HFF-Myc (cell line): ENCODE results near the gene WDR91.

ENCODE experiments used
- DNase-seq: peaks from one replicate; pipeline ENCODE4 v3.0.0-alpha.2; 2011; ENCODE audit warnings: low read depth; ENCODE audit errors: extremely low read depth
- H3K4me3 ChIP-seq: replicated peaks from 2 replicates; pipeline ENCODE4 v1.5.1; 2011; ENCODE audit warnings: low read depth, mild to moderate bottlenecking, control low read depth, low read length
- CTCF ChIP-seq: IDR thresholded peaks from 2 replicates; pipeline ENCODE4 v1.5.1; 2012; ENCODE audit warnings: mild to moderate bottlenecking, low read depth, low read length, control low read depth; ENCODE audit errors: missing control alignments

WDR91 gene

GRCh38 chr7:135185471-135186260, 25.7 kb downstream of the WDR91 start:
- no peak for TF ChIP-seq CTCF
- no peak for DNase-seq
- H3K4me3 ChIP-seq = no peak overlapping the region

- H3K4me3 ChIP-seq = no peak overlapping the region
- no peak for TF ChIP-seq CTCF
- DNase-seq = no peak
These were observed 27.0 kb downstream of the WDR91 start for GRCh38 chr7:135184254-135184841.

GRCh38 chr7:135183478-135183877, 27.8 kb downstream of the WDR91 start:
- no peak for DNase-seq
- no peak for TF ChIP-seq CTCF
- H3K4me3 ChIP-seq = no peak overlapping the region

- no peak for DNase-seq
- no peak for TF ChIP-seq CTCF
- no peak overlapping the region for H3K4me3 ChIP-seq
These were observed 29.2 kb downstream of the WDR91 start for GRCh38 chr7:135181929-135182678.

- TF ChIP-seq CTCF = no peak
- DNase-seq = no peak
- H3K4me3 ChIP-seq = no peak overlapping the region
These were observed 29.9 kb downstream of the WDR91 start for GRCh38 chr7:135181261-135181928.

- no peak overlapping the region for H3K4me3 ChIP-seq
- DNase-seq = no peak
- no peak for TF ChIP-seq CTCF
These were observed 31.2 kb downstream of the WDR91 start for GRCh38 chr7:135180122-135180521.
